ENCODE measurements around the gene AK9. TPM values are rescaled to one million over a fixed set of nuclear protein-coding genes. Genes with fewer than 3 reads are reported as not detected.
"Not testable (repeated sequence)": the region's sequence is repeated elsewhere in the genome, so short reads cannot be mapped to it uniquely, and the experiment has no call there.

AK9 gene
- total RNA-seq, 1 experiment from 2014 or later = 3.5 TPM

DNA sequence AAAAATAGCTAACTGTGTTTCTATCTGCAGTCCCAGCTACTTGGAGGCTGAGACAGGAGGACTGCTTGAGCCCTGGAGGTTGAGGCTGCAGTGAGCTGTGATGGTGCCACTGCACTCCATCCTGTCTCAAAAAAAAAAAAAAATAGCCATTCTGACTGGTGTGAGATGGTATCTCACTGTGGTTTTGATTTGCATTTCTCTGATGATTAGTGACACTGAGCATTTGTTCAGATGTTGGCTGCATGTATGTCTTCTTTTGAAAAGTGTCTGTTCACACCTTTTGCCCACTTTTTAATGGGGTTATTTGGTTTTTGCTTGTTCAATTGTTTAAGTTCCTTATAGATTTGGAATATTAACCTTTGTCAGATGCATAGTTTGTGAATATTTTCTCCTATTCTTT, 171.4 kb downstream of the AK9 start:
- H3K4me3 ChIP-seq (replicated peaks in 1 of 2; ENCODE audit: low read depth in 1 of 2, low read length in 2 of 2); DNase-seq (ENCODE audit: low read depth, low spot score); POLR2A ChIA-PET; H3K27ac ChIP-seq (ENCODE audit: low read depth, low read length); H3K9me3 ChIP-seq (ENCODE audit: control insufficient read depth in 1 of 2, insufficient read depth in 1 of 2, low read depth in 1 of 2, low read length in 2 of 2); H3K79me2 ChIP-seq (ENCODE audit: insufficient read depth, low read length); CTCF ChIA-PET; ATAC-seq; H2AFZ ChIP-seq (ENCODE audit: low read depth, low read length, poor library complexity, severe bottlenecking); H3K27me3 ChIP-seq (ENCODE audit: insufficient read depth, low read length); H3K4me1 ChIP-seq (ENCODE audit: control insufficient read depth in 1 of 2, insufficient read depth in 2 of 2, low read length in 2 of 2); H3K4me2 ChIP-seq (ENCODE audit: low read length); H3K36me3 ChIP-seq (ENCODE audit: control insufficient read depth in 1 of 2, insufficient read depth in 2 of 2, low read length in 2 of 2); H3K9ac ChIP-seq (ENCODE audit: low read length); H4K20me1 ChIP-seq (ENCODE audit: insufficient read depth); RAD21 ChIA-PET (ENCODE audit: low non-redundant PET in 1 of 2, low total read pairs in 2 of 2, uncharacterized antibody in 2 of 2, unreplicated experiment in 2 of 2); H3K9me2 ChIP-seq (ENCODE audit: insufficient read depth); intact Hi-C loops (cut with micrococcal nuclease); BruUV-seq (replicated peaks): not testable (repeated sequence)

DNA sequence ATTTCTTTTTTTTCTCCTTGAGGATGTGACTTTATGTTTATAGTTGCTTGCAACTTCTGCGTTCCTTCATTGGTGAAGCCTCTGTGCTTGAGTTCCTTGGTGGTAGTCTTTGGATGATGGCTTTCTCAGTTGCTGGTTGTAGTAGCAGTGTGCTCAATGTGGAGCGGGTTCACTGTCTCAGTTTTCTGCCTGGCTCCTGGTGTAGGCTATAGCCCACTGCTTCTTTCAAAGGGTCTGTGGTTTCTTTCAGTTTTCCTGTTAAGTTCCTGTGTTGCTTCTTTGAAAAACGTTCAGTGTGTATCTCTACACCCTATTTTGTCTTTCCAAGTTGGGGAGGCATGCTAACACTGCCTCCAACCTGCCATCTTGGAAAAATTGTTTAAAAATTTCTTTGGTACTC, 174.1 kb downstream of the AK9 start:
- peaks cover 0 to 3% of the 10 kb centered on the region in 2 experiments; a peak in 1 of 4 replicates for H3K4me1 ChIP-seq (ENCODE audit: control insufficient read depth in 1 of 2, insufficient read depth in 2 of 2, low read length in 2 of 2)
- no peak overlapping the region for H3K4me2 ChIP-seq (ENCODE audit: low read length)
- H4K20me1 ChIP-seq (ENCODE audit: insufficient read depth) = no peaks in the 10 kb centered on the region
- no peak overlapping the region for H3K27ac ChIP-seq (ENCODE audit: low read depth, low read length)
- TF ChIP-seq JUND (IDR thresholded peaks at IDR 0.05) = no peak
- TF ChIP-seq FOSL1 (IDR thresholded peaks at IDR 0.05; ENCODE audit: low read depth) = no peak
- no peak for TF ChIP-seq EZH2 (IDR thresholded peaks at IDR 0.05)
- TF ChIP-seq EZH2phosphoT487 (IDR thresholded peaks at IDR 0.05; ENCODE audit: borderline replicate concordance) = no peak
- TF ChIP-seq, protein P1, sequence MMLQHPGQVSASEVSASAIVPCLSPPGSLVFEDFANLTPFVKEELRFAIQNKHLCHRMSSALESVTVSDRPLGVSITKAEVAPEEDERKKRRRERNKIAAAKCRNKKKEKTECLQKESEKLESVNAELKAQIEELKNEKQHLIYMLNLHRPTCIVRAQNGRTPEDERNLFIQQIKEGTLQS (IDR thresholded peaks at IDR 0.05) = no peak
- TF ChIP-seq POLR2A (IDR thresholded peaks at IDR 0.05; ENCODE audit: borderline replicate concordance, extremely low read depth, insufficient read depth, insufficient read length) = no peak
- no peak for TF ChIP-seq SRF (IDR thresholded peaks at IDR 0.05; ENCODE audit: low read depth)
- TF ChIP-seq, protein P2, sequence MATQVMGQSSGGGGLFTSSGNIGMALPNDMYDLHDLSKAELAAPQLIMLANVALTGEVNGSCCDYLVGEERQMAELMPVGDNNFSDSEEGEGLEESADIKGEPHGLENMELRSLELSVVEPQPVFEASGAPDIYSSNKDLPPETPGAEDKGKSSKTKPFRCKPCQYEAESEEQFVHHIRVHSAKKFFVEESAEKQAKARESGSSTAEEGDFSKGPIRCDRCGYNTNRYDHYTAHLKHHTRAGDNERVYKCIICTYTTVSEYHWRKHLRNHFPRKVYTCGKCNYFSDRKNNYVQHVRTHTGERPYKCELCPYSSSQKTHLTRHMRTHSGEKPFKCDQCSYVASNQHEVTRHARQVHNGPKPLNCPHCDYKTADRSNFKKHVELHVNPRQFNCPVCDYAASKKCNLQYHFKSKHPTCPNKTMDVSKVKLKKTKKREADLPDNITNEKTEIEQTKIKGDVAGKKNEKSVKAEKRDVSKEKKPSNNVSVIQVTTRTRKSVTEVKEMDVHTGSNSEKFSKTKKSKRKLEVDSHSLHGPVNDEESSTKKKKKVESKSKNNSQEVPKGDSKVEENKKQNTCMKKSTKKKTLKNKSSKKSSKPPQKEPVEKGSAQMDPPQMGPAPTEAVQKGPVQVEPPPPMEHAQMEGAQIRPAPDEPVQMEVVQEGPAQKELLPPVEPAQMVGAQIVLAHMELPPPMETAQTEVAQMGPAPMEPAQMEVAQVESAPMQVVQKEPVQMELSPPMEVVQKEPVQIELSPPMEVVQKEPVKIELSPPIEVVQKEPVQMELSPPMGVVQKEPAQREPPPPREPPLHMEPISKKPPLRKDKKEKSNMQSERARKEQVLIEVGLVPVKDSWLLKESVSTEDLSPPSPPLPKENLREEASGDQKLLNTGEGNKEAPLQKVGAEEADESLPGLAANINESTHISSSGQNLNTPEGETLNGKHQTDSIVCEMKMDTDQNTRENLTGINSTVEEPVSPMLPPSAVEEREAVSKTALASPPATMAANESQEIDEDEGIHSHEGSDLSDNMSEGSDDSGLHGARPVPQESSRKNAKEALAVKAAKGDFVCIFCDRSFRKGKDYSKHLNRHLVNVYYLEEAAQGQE (IDR thresholded peaks at IDR 0.05; ENCODE audit: low read depth) = no peak
- TF ChIP-seq, protein P3, sequence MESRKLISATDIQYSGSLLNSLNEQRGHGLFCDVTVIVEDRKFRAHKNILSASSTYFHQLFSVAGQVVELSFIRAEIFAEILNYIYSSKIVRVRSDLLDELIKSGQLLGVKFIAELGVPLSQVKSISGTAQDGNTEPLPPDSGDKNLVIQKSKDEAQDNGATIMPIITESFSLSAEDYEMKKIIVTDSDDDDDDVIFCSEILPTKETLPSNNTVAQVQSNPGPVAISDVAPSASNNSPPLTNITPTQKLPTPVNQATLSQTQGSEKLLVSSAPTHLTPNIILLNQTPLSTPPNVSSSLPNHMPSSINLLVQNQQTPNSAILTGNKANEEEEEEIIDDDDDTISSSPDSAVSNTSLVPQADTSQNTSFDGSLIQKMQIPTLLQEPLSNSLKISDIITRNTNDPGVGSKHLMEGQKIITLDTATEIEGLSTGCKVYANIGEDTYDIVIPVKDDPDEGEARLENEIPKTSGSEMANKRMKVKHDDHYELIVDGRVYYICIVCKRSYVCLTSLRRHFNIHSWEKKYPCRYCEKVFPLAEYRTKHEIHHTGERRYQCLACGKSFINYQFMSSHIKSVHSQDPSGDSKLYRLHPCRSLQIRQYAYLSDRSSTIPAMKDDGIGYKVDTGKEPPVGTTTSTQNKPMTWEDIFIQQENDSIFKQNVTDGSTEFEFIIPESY (IDR thresholded peaks at IDR 0.05; ENCODE audit: extremely low read depth, insufficient replicate concordance, low read length) = no peak
- TF ChIP-seq SP1 (IDR thresholded peaks at IDR 0.05; ENCODE audit: low read depth) = no peak
- TF ChIP-seq SIN3A (IDR thresholded peaks at IDR 0.05; ENCODE audit: low read depth) = no peak
- TF ChIP-seq, protein P4, sequence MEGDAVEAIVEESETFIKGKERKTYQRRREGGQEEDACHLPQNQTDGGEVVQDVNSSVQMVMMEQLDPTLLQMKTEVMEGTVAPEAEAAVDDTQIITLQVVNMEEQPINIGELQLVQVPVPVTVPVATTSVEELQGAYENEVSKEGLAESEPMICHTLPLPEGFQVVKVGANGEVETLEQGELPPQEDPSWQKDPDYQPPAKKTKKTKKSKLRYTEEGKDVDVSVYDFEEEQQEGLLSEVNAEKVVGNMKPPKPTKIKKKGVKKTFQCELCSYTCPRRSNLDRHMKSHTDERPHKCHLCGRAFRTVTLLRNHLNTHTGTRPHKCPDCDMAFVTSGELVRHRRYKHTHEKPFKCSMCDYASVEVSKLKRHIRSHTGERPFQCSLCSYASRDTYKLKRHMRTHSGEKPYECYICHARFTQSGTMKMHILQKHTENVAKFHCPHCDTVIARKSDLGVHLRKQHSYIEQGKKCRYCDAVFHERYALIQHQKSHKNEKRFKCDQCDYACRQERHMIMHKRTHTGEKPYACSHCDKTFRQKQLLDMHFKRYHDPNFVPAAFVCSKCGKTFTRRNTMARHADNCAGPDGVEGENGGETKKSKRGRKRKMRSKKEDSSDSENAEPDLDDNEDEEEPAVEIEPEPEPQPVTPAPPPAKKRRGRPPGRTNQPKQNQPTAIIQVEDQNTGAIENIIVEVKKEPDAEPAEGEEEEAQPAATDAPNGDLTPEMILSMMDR (IDR thresholded peaks at IDR 0.05 in 2 of 3, conservative IDR thresholded peaks at IDR 0.05 in 1 of 3; ENCODE audit: borderline replicate concordance in 1 of 3, insufficient read depth in 1 of 3, low read depth in 2 of 3, low read length in 2 of 3) = no peak
- TF ChIP-seq, protein P5, sequence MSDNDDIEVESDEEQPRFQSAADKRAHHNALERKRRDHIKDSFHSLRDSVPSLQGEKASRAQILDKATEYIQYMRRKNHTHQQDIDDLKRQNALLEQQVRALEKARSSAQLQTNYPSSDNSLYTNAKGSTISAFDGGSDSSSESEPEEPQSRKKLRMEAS (IDR thresholded peaks at IDR 0.05) = no peak
- H3K9me2 ChIP-seq (ENCODE audit: insufficient read depth) = no peaks in the 10 kb centered on the region; the same call in 1 of the 2 replicates
- H3K4me3 ChIP-seq (replicated peaks in 1 of 2; ENCODE audit: low read depth in 1 of 2, low read length in 2 of 2) = no peak overlapping the region
- intact Hi-C loops (cut with micrococcal nuclease) = no loop called here
- no peak for DNase-seq (ENCODE audit: low read depth, low spot score)
- no peaks in the 10 kb centered on the region for H3K9me3 ChIP-seq (ENCODE audit: control insufficient read depth in 1 of 2, insufficient read depth in 1 of 2, low read depth in 1 of 2, low read length in 2 of 2)
- no peak overlapping the region for H3K9ac ChIP-seq (ENCODE audit: low read length)
- H3K79me2 ChIP-seq (ENCODE audit: insufficient read depth, low read length) = no peaks in the 10 kb centered on the region
- no peaks in the 10 kb centered on the region for H3K36me3 ChIP-seq (ENCODE audit: control insufficient read depth in 1 of 2, insufficient read depth in 2 of 2, low read length in 2 of 2)
- ChIA-PET CTCF (no interaction called here), POLR2A (no interaction called here), RAD21 (ENCODE audit: low non-redundant PET in 1 of 2, low total read pairs in 2 of 2, uncharacterized antibody in 2 of 2, unreplicated experiment in 2 of 2) (no interaction called here)
- H2AFZ ChIP-seq (ENCODE audit: low read depth, low read length, poor library complexity, severe bottlenecking) = no peak overlapping the region
- BruUV-seq (replicated peaks) = no TSS peak
- ATAC-seq = no peak
- no peaks in the 10 kb centered on the region for H3K27me3 ChIP-seq (ENCODE audit: insufficient read depth, low read length)
